Measurements from ENCODE around the gene MKKS. TPM values are rescaled to one million over a fixed set of nuclear protein-coding genes. Genes with fewer than 3 reads are reported as not detected.

Gene MKKS
- total RNA-seq, 4 donors from 2014 or later = 15.9 to 22.4 (median 17.7) TPM

DNA sequence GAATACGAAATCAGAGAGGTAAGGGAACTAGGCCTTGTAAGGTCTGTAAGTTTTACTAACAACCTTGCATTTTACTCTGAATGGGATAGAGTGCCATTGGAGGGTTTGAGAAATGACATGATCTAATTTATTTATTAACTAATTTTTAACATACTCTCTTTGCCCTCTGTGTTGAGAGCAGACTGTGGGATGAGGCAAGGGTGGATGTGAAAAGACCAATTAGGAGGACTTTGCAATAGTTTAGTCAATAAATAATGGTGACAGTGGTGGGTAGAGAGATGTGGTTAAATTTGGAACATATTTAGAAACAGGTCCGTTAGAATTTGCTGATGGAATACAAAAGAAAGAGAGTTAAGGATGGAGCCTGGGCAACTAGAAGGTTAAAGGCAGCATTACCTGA lies 60.0 kb downstream of the MKKS start:
- Histone ChIP-seq H3K4me3 (no peak overlapping the region), H3K27ac (no peak overlapping the region), H3K27me3 (no peaks in the 10 kb centered on the region), H3K36me3 (no peaks in the 10 kb centered on the region), H3K9me3 (no peaks in the 10 kb centered on the region), H3K4me1 (no peaks in the 10 kb centered on the region)
- no peak for ATAC-seq
- WGBS, 2 donors (ENCODE audit: low coverage in 1 of 2) = 83 to 87% methylated on average over 1 to 2 of the region's 2 CpGs
- TF ChIP-seq POLR2AphosphoS5 (IDR thresholded peaks at IDR 0.05) = no peak
- TF ChIP-seq EP300 (IDR thresholded peaks at IDR 0.05) = no peak
- TF ChIP-seq POLR2A (IDR thresholded peaks at IDR 0.05) = no peak
- TF ChIP-seq, protein P1, sequence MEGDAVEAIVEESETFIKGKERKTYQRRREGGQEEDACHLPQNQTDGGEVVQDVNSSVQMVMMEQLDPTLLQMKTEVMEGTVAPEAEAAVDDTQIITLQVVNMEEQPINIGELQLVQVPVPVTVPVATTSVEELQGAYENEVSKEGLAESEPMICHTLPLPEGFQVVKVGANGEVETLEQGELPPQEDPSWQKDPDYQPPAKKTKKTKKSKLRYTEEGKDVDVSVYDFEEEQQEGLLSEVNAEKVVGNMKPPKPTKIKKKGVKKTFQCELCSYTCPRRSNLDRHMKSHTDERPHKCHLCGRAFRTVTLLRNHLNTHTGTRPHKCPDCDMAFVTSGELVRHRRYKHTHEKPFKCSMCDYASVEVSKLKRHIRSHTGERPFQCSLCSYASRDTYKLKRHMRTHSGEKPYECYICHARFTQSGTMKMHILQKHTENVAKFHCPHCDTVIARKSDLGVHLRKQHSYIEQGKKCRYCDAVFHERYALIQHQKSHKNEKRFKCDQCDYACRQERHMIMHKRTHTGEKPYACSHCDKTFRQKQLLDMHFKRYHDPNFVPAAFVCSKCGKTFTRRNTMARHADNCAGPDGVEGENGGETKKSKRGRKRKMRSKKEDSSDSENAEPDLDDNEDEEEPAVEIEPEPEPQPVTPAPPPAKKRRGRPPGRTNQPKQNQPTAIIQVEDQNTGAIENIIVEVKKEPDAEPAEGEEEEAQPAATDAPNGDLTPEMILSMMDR (IDR thresholded peaks at IDR 0.05) = no peak

DNA sequence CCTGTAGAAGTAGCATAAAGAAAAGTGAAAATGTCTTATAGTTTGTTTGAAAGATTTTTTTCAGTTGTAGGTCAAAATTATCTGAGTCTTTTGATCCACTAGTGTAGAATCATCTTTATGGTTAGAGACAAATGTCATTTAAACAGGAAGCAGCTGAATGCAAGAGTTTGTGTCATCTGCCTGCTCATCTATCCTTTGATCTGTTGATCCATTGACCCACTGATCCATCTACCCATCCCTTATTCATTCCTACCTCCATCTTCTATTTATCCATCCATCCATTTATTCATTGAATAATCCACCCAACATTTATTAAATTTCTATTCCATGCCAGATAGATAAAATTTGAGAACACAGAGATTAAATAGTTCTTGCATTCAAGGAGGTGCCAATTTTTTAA lies 62.6 kb downstream of the MKKS start:
- Histone ChIP-seq H3K4me1 (no peaks in the 10 kb centered on the region), H3K4me3 (no peak overlapping the region), H3K9me3 (no peaks in the 10 kb centered on the region), H3K27ac (no peak overlapping the region), H3K36me3 (no peaks in the 10 kb centered on the region), H3K27me3 (no peaks in the 10 kb centered on the region)
- TF ChIP-seq POLR2A (IDR thresholded peaks at IDR 0.05) (no peak), POLR2AphosphoS5 (IDR thresholded peaks at IDR 0.05) (no peak), EP300 (IDR thresholded peaks at IDR 0.05) (no peak)
- TF ChIP-seq, protein P1 (IDR thresholded peaks at IDR 0.05) = no peak
- no peak for ATAC-seq

- no peak overlapping the region for H3K4me3 ChIP-seq
- TF ChIP-seq, protein P1 (IDR thresholded peaks at IDR 0.05) = no peak
- TF ChIP-seq EP300 (IDR thresholded peaks at IDR 0.05) (no peak), POLR2AphosphoS5 (IDR thresholded peaks at IDR 0.05) (no peak)
- 63% methylated on average over 7 to 8 of the region's 8 CpGs for WGBS, 2 donors (ENCODE audit: low coverage in 1 of 2)
- no peak overlapping the region for H3K27ac ChIP-seq
- no peaks in the 10 kb centered on the region for H3K27me3 ChIP-seq
- H3K9me3 ChIP-seq = no peaks in the 10 kb centered on the region
- H3K4me1 ChIP-seq = no peaks in the 10 kb centered on the region
- no peak for ATAC-seq
- no peaks in the 10 kb centered on the region for H3K36me3 ChIP-seq
Observed at GRCh38 chr20:10370091-10370887, 63.7 kb downstream of the MKKS start.

DNA sequence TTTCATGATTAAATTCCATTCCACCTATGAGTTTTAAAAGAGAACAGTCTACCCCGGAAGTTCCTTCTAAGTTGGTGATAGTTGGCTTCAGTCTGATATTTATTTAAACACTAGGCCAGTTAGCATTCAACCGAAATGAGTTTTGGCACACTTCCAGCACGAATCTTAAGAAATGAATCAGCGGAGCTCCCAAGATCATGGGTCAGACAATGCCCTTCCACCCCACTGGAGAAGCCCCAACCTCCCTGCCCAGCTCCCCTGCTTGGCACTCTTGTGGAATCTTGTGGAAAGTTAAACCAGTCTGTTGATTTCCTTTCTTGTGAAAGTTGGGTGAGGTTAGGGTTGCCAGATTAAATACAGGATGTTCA lies 64.3 kb downstream of the MKKS start:
- no peak for ATAC-seq
- H3K27ac ChIP-seq = no peak overlapping the region
- no peak overlapping the region for H3K4me3 ChIP-seq
- no peak for TF ChIP-seq EP300 (IDR thresholded peaks at IDR 0.05)
- TF ChIP-seq, protein P1 (IDR thresholded peaks at IDR 0.05) = no peak
- TF ChIP-seq POLR2A (IDR thresholded peaks at IDR 0.05) = no peak
- no peak for TF ChIP-seq POLR2AphosphoS5 (IDR thresholded peaks at IDR 0.05)
- H3K36me3 ChIP-seq = no peaks in the 10 kb centered on the region
- H3K9me3 ChIP-seq = no peaks in the 10 kb centered on the region
- WGBS, 2 donors (ENCODE audit: low coverage in 1 of 2) = 17 to 19% methylated on average over 4 of the region's 4 CpGs
- H3K27me3 ChIP-seq = no peaks in the 10 kb centered on the region
- no peaks in the 10 kb centered on the region for H3K4me1 ChIP-seq

DNA sequence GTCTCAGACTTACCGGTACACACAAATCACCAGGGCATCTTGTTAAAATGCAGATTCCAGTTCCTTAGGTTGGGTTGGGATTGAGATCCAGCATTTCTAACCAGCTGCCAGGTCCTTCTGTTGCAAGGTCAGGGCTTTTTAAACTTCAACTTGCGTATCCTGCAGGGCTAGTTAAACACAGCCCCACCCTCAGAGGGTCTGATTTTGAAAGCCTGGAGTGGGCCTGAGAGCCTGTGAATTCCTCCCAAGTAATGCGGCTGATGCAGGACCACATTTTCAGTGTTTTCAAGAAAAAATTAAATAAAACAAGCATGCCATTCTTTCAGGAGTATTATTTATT lies 65.3 kb downstream of the MKKS start:
- 93 to 100% methylated on average over 3 of the region's 3 CpGs for WGBS, 2 donors (ENCODE audit: low coverage in 1 of 2)
- Histone ChIP-seq H3K27me3 (no peaks in the 10 kb centered on the region), H3K27ac (no peak overlapping the region), H3K4me1 (no peaks in the 10 kb centered on the region), H3K9me3 (no peaks in the 10 kb centered on the region), H3K4me3 (no peak overlapping the region), H3K36me3 (no peaks in the 10 kb centered on the region)
- no peak for ATAC-seq
- TF ChIP-seq EP300 (IDR thresholded peaks at IDR 0.05) (no peak), POLR2AphosphoS5 (IDR thresholded peaks at IDR 0.05) (no peak), POLR2A (IDR thresholded peaks at IDR 0.05) (no peak)
- TF ChIP-seq, protein P1 (IDR thresholded peaks at IDR 0.05) = no peak
